Limb (tissue), 2 donors: Measurements from ENCODE around the gene ZNF18.
"Not testable (repeated sequence)": the region's sequence is repeated elsewhere in the genome, so short reads cannot be mapped to it uniquely, and the experiment has no call there.

Experiments
- DNase-seq, 2 donors: peaks; one replicate each; pipeline ENCODE4 v3.0.0-alpha.2; 2016; ENCODE audit errors: extremely low spot score in 2 of 2

Gene ZNF18

DNA sequence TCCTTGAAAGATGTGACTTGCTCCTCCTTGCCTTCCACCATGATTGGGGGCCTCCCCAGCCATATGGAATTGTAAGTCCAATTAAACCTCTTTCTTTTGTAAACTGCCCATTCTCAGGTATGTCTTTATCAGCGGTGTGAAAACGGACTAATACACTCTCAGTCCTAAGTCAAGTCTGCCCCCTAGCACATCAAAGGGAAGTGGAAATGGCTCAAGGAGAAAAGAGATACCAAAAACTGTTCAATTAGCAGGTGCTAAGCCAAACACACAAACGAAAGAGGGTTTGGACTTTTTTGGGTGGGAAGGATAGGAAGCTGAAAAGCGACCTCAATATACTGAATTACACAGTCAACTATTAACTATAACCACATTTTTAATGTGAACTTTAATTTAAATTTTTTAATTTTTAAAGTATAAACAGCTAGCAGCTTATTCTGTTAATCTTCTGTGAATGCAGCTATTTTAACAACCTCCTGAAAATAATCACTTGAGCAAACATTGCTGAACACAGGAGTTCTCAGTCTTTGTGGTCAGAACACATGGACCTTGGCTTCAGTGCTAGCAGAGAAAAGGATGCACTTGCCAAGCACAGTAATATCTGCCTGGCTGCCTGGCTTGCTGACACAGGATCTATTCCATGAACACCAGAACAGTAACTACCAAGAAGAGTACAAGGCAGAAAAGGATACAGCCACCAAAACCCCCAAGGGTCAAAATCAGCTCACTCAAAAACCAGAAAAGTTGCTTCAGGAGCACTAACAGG is 10.9 kb downstream of the ZNF18 start:
- DNase-seq = no peak

DNA sequence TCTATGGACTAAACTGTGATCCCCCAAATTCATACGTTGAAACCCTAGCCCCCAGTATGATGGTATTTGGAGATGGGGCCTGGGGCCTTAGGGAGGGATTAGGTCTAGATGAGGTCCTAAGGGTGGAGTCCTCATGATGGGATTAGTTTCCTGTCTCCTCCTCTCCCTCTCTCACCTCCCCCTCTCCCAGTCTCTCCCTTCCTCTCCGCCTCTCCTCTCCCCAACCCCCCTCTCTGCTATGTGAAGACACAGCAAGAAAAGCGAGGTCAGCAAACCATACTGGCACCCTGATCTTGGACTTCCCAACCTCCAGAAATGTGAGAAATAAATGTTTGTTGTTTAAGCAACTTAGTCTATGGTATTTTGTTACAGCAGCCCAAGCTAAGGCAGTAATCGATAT is 15.4 kb downstream of the ZNF18 start:
- no peak for DNase-seq

DNA sequence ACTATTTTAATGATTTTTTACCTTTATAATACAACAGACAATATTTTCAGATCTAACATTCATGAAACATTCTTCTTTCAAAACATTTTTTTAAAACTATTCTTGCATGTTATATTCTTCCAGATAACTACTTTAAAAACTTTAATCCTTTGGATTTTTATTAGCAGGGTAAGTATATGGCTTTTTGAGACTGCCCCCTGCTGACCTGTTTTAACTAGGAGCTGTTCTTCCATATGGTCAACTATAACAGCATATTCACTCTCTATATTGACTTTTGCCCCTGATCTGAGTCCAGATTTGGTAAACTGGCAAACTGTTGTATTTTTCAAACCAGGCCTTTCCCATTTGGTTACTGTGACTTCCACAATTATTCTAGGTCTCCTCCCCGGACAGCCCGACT is 16.5 kb downstream of the ZNF18 start:
- DNase-seq = no peak

DNA sequence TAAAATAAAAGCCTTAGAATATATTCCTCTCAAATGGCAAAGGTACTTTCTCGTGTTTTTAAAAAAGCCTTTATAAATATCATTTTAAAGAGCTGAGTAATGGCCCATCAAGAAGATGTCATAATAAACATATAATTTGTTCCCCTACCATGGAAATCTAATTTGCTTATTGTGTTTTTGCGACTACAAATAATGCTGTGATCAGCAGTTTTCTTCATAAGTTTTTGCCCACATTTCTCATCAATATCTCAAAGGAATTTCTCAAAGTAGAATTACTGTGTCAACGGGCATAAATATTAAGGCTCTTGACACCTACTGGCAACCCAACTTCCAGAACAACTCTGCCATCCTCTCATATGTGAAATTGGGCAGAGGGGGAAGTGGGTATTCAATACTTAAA is 17.5 kb downstream of the ZNF18 start:
- no peak for DNase-seq

DNA sequence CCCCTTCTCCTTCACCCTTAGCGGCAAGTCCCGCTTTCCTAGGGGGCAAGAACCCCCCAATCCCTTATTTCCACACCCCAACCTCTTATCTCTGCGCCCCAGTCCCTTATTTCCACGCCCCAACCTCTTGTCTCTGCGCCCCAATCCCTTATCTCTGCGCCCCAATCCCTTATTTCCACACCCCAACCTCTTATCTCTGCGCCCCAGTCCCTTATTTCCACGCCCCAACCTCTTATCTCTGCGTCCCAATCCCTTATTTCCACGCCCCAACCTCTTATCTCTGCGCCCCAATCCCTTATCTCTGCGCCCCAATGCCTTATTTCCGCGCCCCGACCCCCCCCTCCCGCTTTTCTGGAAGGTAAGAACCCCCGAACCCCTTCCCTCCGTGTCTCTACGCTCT is 24.5 kb downstream of the ZNF18 start:
- DNase-seq = not testable (repeated sequence)

DNA sequence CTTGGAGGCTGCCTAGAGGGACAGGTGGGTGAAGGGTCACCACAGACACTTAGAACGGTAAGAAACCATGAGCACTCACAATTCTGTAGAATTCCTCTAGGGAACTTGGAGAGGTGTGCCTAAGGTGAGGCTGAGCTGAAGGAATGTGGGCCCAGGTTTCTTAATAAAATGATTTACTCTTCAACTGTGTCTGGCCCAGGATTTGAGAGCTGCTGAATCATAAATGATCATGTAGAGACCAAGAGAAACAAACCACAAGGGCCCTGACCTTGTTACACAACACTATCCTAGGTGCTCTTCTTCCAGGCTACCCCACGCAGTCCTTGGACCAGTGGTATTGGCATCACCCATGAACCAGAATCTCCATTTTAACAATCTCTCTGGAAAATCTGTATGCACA is 27.7 kb downstream of the ZNF18 start:
- no peak for DNase-seq

DNA sequence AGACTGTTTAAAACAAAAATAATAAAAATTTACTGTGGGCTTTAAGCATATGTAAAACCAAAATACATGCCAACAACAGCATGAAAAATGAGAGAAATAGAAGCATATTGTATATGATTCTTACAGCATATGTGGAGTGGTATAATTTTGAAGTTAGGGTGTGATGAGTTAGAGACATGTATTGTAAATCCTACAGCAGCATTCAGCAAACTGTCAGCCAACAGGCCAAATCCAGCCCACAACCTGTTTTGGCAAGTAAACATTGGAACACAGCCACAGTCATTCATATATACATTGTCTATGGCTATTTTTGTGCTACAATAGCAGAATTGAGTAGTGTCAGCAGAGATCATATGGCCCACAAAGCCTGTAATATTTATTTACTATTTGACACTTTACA is 42.3 kb downstream of the ZNF18 start:
- no peak for DNase-seq

DNA sequence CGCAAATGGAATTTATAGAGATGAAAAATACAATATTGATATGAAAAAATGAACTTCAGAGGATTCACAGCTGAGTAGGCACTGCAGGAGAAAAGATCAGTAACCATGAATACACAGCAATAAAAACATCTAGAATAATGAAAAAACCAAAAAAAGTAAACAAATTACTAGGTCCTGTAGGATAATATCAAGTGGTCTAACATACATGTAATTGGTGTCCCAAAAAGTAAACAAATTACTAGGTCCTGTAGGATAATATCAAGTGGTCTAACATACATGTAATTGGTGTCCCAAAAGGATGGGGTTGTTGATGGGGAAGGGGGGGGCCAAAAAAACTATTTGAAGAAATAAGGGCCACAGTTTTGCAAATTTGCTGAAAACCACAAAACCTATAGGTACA is 43.4 kb downstream of the ZNF18 start:
- DNase-seq = no peak

DNA sequence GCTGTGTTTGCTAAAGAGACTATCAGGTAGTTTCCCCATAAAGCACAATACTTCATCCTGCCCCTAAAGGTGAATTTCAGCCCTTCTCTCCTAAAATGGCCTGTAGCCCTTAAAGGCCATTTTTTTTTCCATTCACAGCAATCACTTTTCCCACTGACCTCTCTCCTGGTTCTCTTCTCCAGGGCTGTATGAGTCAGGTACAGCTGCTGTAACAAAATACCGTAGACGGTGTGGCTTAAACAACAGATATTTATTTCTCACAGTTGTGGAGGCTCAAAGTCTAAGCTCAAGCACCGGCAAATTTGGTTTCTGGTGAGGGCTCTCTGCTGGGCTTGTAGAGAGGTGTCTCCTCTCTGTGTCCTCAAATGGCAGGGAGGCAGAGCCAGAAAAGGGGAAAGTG is 44.7 kb downstream of the ZNF18 start:
- DNase-seq = no peak

DNA sequence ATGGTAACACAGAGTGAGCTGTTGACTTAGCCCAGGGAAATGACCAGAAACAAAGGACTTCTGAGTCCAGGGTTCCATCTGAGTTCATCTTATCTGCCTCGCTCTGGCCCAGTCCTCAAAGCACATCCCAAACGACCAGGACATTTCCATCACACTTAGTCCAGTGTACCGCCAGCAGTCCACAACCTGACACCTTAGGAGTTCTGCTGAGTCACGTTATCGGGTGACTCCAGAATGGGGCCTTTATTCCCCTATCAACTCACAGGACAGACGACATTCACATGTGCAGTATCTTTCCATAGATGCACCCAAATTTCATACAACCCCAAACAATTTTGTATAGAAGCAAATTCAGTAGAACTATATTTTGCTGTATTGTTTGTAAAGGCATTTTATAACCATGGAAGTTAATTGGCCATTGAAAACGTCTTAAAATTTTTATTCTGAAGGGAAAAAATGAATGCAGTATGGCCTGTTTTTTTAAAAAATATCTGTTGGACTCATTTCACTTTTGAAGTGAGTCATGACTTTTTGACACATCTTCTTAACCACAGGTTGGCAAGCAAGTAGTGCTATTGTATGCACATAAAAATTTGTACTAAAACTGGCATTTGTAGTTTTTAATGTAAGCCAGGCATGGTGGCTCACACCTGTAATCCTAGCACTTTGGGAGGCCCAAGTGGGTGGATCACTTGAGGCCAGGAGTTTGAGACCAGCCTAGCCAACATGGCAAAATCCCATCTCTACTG is 46.3 kb downstream of the ZNF18 start:
- DNase-seq = no peak

DNA sequence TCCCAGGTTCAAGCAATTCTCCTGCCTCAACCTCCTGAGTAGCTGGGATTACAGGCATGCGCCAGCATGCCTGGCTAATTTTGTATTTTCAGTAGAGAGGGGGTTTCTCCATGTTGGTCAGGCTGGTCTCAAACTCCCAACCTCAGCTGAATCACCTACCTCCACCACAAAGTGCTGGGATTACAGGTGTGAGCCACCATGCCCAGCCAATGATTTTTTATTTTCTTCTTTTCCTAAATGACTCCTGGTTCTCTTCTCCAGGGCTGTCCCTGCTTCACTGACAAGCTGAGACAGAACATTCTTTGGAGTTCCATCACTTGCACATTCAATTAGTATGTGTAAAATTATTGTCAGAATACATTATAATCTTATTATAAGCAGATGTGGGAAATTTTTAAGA is 47.7 kb downstream of the ZNF18 start:
- not testable (repeated sequence) for DNase-seq

DNA sequence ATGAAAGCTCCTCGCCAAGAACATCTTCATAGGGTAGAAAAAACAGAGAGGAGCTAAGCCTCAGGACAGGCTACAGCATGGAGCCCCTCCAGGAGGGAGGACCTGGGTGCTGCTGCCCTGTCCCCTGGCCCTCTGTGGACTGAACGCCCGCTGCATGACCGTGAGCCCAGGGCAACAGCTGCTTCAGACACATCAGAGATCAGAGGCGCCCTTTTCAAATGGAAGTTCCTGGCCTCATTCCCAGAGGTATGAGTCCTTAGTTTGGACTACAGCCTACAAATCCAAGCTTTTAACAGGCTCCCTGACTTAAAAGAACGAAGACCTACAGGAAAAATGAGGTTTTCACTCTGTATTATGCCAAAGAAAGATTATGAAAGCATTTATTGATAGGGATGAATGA is 48.5 kb downstream of the ZNF18 start:
- no peak for DNase-seq

DNA sequence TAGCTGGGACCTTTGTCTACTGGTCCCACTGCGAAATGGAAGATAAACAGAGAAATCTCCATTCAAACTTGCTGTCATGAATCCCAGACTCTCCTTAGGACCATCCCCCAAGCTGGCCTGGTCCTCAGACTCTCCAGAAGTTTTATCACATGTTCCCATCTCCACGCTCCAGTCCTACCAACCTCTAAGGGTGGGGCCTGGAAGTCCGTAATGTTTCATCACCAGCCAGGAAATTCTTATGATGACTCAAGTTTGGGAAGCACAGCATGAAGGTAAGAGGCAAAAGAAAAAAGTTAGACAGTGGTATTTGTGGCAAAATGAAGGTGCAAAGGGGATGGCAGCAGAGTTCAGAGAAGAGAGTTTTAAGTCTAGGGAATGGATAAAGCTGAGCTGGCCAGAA is 52.7 kb downstream of the ZNF18 start:
- no peak for DNase-seq

DNA sequence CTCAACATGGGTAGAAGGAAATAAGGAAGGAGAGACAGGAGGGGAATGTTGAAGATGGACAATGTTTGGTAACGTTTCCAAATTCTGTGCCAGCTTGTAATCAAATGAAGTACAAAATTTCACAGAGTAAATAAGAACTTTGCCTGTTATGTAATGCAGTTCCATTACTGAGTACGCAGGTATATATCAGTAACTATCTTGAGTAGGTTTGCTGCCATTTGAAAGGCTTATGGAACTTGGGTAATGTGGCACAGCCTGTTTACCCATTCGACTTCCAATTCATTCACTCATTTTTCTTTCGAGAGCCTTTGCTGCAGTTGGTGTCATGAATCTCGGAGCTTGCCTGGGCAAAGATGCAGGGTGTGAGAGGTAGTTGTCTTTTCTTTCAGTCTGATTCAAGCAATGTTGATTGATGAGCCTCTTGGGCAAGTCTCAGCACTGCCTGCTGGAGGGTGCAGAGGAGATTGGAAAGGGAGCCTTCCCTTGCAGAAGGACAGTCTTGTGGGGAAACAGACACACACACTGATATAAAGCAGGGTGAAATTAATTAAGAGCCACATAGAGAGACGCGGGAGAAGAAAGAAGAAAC is 53.4 kb downstream of the ZNF18 start:
- no peak for DNase-seq

DNA sequence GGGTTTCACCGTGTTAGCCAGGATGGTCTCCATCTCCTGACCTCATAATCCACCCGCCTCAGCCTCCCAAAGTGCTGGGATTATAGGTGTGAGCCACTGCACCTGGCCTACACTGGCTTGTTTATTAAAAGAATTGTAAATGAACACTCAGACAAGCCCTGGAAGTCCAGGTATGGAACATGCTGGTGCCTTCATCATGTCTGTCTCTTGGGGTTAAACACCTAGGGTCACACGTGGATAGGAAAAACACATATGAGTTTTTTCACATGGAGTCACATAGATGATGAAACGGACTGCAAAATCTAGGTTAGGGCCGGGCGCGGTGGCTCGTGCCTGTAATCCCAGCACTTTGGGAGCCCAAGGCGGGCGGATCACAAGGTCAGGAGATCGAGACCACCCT is 54.2 kb downstream of the ZNF18 start:
- DNase-seq = not testable (repeated sequence)

DNA sequence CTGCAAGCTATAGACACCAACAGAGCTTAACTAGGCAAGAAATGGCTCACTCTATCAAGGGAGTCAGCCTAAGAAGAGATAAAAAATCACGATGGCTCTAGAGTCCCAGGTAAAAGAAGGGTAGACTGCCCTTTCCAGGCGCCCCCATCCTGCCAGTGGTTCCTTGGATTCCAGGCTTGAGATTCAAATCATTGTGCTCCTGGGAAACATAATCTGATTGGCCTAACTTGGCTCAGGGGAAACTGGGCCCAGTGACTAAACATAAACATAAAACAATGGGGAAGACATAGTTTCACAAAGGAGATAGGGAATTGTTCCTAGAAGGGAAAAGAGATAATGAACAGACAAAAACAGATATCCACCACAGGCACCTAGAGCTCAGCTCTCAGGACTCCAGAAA is 56.4 kb downstream of the ZNF18 start:
- no peak for DNase-seq

DNA sequence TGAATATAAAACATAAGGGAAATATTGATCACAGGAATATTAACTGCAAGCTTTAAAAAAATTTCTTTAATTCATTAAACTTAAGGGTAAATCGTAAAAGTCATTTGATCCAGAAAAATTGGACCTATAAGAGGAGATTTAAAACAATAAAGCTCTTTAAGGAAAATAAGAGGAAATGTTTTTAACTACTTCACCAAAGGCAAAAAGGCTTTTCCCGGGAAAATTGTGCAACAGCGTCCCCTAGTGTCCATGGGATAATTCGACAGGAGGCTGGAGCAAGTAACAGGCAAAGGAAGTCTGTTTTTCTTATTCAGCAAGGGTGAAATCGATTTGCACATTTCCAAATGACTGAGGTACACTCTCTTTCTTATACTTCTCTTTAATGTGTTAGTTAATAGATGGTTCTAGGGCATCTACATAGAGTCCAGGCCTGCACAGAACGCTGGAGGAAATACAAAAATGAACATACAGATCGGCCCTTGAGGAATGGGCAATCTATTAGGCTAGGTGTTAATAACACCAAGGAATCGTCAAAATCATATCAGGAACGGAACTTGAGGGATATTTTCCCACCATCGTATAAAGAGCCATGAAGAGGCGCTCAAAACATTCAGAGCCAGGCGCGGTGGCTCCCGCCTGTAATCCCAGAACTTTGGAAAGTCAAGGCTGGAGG is 61.4 kb downstream of the ZNF18 start:
- DNase-seq = peak; percentile 68 to 80

DNA sequence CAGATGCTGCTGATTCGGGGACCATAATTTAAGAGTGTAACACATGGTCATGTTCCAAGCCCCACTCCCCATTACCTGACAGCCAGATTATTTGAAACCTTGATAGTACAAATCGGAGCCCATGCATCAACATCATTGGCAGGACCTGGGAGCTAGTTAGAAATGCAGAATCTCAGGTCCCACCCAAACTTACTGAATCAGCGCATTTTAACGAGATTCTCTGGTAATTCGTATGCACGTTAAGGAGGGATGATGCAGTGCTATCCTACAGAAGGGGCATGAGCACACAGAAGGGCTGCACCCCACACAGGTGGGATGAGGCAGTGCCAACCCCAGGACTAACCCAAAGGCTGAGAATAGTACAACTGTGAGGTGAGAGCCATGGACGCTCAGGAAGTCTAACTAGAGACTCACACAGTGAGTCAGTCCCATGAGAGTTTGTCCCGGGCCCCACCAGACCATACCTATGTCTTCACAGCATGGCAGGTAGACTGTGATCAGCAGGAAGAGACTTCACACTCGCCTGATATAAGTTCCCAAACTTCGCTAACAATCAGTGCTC is 64.9 kb downstream of the ZNF18 start:
- DNase-seq = no peak

DNA sequence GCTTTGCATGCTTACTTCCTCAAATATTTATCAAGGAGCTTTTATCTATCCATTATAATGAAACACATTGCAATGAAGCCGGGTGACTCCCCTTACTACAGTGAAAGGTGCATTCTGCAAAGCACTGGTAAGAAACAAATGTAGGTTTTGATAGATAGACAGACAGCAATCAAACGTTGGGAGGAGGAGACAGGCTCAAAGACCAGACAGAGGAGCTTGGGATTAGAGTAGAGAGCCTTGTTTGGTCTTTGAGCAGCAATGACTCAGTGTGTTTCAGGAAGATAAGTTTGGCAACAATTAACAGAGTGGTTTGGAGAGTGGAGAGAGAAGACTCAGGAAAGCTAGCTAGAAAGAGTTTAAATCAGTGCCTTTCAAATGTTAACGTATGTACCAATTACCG is 68.8 kb downstream of the ZNF18 start:
- DNase-seq = no peak
